Fibroblast of skin of left biceps (primary cell): Measurements from ENCODE around the gene RGPD4.
"Not testable (repeated sequence)": the region's sequence is repeated elsewhere in the genome, so short reads cannot be mapped to it uniquely, and the experiment has no call there.

Source experiments
- DNase-seq, 2 experiments: peaks; one replicate each; pipeline ENCODE4 v3.0.0-alpha.2; 2013; ENCODE audit warnings: low read depth in 2 of 2

The RGPD4 gene

GRCh38 chr2:107826749-107827148 is at the start of gene RGPD4:
Gene RGPD4 (plus strand): TSS chr2:107826892. CDS start chr2:107827014, 122 bp downstream.
- not testable (repeated sequence) for DNase-seq

- no peak for DNase-seq
Observed at GRCh38 chr2:107777974-107778373, 48.7 kb upstream of the RGPD4 start.

DNA sequence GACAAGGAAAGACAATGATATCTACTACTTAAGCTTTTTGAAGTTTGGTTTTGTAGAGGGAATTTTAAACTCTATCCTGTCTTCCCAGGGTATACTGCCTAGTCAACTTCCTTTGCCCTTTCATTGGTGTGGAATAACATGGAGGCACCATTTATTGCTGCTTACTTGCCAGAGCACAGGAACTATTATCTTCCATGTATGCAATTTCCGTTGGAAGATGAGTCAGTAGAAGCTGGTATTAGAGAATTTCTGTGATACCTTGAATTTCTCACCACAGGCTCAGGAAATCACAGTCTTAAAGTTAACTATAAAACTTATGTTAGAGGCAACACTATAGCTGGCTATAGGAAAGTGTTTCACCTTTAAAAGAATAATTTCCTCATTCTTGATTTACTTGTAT is 40.9 kb upstream of the RGPD4 start:
- no peak for DNase-seq

DNA sequence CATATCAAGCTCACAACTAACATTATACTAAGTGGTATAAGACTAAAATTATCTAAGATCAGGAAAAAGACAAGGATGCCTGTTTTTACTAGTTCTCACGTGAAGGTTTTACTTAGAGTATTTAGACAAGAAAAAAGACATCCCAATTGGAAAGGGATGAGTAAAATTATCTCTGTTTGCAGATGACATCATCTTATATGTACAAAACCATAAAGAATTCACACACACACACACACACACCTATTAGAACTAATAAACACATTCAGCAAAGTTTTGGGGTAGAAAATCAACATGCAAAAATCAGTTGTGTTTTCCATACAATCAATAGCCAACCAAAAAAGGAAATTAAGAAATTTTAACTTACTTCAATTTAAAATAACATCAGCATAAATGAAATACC is 35.9 kb upstream of the RGPD4 start:
- no peak for DNase-seq

DNA sequence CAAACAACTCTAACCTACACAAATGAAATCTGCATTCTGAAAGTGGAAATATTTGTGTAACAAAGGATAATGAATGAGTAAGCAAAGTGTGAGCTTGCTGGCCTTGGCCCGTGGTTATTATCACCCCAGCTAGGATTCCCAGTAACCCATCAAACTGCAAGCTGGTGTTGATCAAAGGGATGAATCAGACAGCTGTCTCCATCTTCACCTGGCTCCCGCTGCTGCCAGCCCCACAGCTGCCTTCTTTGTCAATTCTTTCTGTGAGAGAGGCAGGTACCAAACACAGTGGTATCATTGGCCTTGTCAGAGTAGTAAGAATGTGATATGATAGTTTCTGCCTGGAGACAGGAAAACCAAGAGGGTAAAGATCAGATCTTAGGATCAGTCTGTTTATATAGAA is 25.2 kb upstream of the RGPD4 start:
- no peak for DNase-seq

DNA sequence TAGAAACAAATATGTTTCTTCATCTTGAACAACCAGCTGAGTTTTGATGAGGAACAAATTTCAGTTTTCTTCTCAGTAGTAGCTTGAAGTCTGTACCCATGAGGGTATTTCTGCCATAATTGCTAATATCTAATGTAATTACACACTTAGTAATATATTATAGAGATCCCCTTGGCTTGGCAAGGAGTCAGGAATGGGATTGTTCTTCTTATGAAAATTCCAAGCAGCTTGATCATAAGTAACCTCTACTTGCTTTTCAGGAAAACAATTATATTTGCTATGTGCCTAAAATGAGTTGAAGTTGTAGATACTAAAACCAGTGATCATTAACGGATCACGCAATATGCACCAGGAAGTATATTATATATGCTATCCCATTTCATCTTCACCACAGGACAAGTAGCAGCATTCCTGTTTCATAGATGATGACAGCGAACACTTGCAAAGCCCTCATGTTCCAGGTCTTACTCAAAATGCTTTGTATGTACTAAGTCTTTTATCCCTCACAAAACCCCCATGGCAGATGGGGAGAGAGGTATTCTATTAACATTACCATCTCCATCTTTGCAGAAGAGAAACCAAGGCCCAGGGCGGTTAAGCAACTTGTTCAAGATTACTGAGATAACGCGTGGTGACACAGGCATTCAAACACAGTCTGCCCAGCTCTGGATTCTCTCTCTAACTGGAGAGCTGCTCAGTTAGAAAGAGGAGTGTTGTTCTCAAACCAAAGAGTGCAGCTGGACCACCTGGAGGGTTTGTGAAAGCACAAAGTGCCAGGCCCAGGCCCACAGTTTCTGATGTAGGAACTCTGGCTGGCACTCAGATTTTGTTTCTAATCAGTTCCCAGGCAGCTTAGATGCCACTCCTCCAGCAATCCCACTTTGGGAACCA is 21.8 kb upstream of the RGPD4 start:
- DNase-seq: no peak

- no peak for DNase-seq
Observed at GRCh38 chr2:107806901-107807300, 19.8 kb upstream of the RGPD4 start.

DNA sequence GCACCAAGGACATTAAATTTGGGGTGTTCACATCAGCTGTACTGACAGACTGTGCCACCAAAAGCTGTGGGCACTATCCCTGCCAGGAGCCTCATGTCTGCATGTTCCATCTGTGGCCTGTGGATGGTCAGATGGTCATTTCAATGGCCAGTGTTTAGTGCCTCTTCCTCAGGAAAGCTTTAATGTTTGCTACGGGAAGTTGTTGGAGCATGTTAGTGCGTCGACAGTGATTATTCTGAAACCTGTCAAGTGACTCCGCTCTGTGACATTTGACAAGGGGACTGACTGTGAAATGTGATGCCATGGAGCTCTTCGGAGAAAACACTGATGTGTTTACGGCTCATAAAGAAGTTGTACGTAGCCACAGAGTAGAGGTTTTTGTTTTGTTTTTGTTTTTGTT is 18.7 kb upstream of the RGPD4 start:
- no peak for DNase-seq

- no peak for DNase-seq
Observed at GRCh38 chr2:107808959-107809358, 17.7 kb upstream of the RGPD4 start.

DNA sequence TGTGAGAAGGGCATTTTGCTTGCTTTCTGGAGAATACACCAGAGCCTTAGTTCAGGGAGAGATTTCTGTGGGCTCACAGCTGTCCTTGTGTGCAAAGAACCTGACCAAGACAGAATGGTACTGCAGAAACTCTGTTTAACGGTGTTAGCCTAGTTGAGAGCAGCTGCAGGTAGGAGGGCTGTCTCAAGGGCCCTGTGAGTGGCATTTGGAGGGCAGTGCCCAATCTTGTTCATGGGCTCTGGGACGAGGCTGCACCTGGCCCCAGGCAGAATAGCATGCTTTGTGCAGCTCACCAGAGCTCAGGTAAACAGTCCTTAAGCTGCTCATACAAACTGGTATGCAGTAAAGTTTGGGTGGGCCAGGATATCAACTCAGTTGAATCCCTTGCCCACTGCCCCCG is 16.9 kb upstream of the RGPD4 start:
- no peak for DNase-seq

GRCh38 chr2:107810734-107811133 is 16.0 kb upstream of the RGPD4 start:
- DNase-seq: no peak

DNA sequence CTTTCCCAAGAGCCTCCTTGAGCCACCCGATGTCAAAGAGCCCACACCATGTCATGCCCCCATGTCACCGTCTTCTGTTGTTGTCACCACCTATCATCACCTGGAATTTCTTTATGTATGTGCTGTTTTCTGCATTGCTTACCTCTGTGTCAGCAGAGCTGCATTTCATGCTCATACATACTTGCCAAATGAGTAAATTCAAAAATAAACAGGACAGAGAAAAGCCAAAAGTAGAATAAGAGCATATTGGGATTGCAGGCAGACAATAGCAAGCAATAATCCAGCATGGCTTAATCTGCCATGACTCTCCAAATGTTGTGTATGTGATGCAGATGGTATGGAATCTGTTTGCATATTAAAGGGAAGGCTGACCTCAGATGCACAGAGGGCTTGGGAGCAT is 15.3 kb upstream of the RGPD4 start:
- no peak for DNase-seq

DNA sequence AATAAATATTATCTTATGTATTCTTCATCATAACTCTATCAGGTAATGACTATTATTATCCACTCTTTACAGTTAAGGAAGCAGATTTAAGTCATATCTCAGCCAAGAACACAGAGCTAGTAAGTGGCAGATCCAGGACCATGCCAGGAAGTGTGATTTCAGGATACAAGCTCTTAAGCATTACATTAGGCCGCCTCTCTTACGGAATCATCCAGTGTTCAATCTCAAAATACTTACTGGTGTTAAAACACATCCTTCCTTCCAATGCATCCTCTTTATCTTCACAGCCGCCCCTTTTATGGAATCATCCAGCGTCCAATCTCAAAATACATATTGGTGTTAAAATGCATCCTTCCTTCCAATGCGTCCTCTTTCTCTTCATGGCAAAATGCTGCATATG is 14.7 kb upstream of the RGPD4 start:
- DNase-seq: no peak

GRCh38 chr2:107817378-107817777 is 9.3 kb upstream of the RGPD4 start:
- no peak for DNase-seq

DNA sequence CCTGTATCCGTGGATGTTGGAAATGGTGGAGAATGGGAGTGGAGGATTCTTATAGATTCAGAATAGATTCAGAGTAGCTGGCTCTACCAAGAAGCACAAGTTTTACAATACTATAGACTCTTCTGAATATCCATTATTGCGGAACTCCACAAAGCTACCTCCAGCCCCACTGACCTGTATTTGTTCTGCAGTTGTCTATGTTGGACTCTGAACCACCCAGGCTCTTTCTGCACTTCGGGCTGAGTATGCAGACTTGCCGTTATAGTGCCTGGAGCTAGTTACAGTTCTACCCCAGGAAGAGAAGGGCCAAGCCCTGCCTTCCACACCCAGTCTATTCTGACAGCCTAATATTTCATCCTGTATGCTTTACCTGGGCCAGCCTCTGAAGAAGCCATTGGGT is 4.4 kb upstream of the RGPD4 start:
- DNase-seq: no peak

DNA sequence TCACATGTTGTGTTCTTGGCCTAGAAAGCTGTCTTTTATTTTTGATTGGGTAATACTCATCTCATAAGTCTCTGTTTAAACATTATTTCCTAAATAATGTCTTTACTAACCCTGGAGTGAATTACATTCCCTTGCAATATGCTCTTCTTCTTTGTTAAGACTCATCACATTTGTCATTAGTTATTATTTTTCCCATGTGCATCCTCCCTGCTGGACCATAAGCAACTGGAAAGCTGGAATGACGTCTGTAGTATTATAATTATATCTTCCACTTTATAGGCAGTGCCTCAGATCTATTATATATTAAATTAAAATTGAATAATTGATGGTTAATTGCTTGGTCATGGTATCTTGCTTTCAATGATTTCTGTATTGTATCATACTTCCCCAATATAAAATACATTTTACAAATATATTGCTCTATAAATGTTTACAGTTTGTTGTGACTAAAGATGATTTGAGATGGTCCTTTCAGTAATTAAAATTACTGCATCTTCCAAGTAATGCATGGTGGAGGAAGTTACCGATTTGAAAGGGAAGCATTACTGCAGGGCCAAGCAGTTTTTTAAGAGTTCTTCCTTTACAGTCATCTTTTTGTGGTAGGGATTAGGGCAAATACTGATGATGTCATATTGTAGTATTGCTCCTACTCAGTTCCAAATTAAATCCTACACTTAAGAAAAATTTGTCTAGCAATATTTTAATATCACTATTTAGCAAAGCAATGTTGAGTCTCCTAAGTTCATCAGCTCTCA is 2.1 kb upstream of the RGPD4 start:
- no peak for DNase-seq

DNA sequence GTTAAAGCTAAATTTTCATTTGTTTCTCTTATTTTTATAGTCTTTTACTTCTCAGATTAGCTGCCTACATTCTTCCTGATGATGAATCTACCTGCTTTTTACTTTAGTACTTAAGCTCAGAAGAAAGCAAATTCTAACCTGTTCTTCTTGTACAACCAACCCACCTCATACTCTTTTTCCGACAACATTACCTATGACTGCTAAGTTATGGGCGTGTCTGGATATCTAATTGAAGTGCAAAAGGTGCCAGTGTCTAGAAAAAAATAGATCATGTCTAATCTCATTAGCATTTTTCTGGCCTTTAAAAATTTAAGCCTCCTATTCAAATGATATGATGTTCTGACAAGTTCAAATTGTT is 1.5 kb upstream of the RGPD4 start:
- no peak for DNase-seq

- not testable (repeated sequence) for DNase-seq
Observed at GRCh38 chr2:107829514-107829913, 2.8 kb downstream of the RGPD4 start.

DNA sequence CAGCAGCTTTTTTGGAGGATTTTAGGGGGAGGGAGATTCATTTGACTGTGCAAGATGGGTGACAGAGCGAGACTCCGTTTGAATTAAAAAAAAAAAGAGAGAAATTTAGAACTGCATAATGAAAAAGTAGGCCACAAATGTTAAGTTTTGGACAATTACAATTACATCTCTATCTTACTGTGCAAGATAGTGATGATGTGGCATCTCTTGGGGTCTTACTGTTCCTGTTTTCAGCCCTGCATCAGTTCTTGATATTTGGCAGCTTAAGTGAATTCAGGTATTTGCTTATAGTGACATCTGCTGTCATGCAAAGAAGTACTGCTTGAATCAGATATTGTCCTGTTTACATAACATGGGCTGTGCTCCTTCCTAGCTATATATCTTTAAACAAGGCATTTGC is 6.5 kb downstream of the RGPD4 start:
- DNase-seq: not testable (repeated sequence)

GRCh38 chr2:107833618-107834017 is 6.9 kb downstream of the RGPD4 start:
- not testable (repeated sequence) for DNase-seq

- not testable (repeated sequence) for DNase-seq
Observed at GRCh38 chr2:107916121-107916520, 89.4 kb downstream of the RGPD4 start.

- DNase-seq: not testable (repeated sequence)
Observed at GRCh38 chr2:107916696-107917370, 90.1 kb downstream of the RGPD4 start.
